GM10847 (cell line): ENCODE results near the gene SDR39U1.

Experiments used
- POLR2A ChIP-seq: IDR thresholded peaks from 2 replicates; pipeline ENCODE4 v1.6.1; 2011; ENCODE audit not compliant: insufficient read length; ENCODE audit errors: extremely low read depth

SDR39U1 gene

DNA sequence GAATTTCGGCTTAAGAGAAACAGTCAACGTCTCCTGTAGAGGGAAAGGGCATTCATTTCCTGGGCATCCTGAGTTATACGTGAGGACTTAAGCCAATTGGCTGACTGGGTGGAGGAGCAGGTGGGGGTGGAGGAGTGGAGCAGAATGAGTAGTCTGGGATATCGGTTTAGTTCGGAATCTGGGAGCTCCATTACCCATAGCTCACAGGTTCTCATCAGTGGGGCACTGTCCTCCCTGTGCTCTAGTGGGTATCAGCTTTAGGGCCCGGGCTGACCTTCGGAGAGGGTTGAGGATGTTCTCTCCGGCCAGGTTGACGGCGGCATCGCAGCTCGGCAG, 704 bp downstream of the SDR39U1 start:
- no peak for TF ChIP-seq POLR2A

DNA sequence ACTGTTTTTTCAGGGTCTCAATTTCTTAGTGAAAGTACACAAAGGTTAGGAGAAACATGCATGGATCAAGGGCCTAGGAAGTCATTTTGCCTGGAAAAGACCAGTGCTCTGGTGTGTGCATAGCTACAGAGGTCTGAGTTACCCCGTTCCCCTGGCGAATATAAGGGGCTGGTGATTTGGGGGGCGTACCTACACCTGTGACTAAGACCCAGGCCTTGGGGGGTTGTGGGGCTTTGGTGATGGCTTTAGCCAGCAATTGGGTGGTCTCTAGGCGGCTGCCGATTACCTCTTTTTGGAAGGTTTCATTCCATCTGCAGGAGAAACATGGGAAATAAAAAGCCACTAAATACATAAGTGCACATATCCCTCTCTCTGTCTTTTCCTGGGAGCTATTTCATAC, 1.1 kb downstream of the SDR39U1 start:
- no peak for TF ChIP-seq POLR2A

DNA sequence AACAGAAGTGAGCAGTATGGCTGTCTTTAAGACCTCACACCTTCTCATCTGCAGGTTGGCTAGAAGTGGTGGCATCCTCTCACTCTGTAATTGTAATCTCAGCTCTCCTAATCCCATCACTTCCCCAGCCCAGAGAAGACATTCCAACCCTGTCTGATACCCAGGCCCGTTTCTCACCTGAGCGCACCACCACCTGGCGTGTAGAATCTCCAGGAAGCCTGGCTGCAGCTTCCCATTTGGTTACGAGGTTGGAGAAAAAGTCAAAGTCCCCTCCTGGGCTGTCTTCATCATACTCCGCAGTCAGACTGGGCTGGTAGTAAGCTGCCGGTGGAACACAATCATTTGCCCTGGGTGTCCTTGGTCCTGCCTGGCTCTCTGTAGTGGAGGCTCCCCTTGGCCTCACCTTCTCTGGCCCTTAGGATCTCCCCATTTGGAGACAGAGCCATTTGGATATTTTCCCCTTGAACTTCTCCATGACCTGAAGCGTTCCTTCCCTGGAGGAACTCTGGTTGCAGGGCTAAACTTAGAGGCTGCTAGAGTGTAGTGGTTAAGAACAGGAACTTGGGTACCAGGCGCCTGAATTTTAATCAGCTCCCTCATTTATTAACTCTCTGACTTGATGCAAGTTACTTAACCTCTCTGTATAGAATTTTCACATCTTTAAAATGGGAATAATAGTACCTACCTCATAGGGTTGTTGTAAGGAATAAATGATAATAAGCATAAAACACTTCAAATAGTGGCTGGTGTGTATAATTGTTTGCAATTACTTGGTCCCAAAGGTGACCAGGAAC, 1.8 kb downstream of the SDR39U1 start:
- TF ChIP-seq POLR2A: no peak

DNA sequence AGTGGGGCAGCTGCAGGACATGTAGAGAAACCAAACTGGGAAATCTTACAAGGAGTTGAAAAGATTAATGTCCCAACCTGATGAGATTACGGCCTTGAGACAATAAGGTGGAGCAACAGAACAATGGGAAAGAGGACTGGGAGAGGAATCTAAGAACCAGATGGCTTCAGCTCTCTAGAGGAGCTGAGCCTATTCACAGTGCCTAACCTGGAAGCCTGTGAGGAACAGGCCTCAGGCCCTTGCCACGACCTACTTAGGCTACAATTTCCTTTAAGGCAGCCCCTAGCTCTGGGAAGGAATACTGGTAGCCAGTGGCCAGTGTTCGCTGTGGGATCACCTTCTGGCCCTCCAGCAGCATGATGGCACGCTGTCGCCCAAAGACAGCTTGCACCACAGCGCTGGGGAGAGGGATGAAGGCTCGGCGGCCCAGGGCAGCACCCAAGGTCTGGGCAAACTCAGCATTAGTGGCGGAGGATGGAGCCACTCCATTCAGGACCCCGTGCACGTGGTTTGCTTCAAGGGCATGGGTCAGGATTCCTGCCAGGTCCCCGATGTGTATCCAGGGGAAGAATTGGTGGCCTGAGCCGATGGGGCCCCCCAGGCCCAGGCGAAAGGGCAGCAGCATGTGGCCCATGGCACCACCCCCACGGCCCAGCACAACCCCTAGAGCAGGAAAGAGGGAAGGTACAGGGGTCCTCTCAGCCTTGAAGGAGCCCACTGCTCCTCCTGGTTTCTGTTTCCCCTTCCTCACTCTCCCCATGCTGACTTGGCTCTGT, 2.6 kb downstream of the SDR39U1 start:
- no peak for TF ChIP-seq POLR2A

DNA sequence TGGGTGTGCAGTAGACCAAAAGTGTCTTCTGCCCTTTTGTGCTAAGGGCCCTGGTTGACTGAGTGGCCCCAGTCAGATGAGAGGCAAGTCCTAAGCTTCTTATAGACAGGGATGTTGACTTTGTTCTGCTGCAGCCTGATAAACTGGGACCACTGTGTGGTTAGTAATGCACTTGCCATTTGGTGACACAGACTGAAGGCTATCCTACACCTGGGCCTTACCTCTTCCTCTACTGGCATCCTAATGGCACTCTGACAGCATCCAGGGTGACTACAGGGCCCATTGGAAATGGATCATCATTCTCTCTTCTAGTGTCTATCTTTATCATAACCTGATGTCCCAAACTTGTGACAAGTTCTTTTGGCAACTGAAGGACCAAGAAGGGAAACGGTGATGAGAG, 3.3 kb downstream of the SDR39U1 start:
- no peak for TF ChIP-seq POLR2A

DNA sequence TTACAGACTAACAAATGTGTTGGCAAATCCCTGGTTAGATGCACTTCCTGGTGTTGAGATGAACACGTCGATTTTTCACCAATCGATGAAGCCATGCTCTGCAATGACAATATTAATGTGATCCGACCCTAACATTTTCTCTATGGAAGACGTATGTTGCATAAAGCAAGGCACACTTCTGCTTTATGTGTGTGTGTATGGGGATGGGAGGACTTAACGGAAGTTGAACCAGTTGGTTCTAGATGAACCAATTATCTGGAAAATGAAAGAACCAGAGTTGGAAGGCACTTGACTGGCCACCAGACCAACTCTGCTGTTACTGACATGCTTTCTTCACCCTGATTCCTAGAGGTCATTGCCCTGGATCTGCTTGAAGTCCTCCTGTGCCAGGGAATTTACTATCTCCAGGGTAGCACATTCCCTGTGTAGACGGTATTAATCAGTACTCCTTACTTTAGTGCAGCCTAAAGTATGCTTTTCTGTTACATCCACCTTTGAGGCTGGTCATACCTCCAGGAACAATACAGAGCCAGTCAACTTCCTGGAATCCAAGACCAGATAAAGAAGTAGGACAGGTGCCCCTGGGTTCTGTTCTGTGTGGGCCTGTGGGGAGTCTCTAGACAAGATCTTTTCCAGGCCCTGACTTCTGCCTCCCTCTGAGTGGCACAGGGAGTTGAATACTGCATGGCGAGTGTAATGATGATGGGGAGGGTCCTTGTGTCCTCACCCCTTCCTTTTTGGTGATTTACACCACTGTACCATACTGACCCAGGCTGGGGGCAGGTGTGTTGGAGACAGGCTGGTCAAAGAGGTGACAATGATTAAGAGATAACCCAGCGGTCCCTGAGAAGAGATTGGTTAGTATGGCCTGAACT, 4.1 kb downstream of the SDR39U1 start:
- TF ChIP-seq POLR2A: no peak

DNA sequence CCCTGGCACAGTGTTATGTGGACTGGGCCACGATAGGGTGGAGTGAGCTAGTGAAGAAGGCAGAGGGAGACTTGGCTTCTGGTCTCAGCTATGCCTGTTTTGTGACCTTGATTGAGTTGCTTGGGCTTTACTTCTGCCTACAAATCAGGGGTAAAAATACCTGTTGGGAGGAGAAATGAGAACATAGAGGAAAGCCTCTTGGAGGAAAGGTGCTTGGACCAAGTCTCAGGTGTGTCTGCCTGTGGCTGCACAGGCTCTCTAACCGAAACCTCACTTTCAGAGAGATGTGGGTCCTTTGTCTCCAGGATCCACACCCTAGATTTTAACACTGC, 4.9 kb downstream of the SDR39U1 start:
- no peak for TF ChIP-seq POLR2A

DNA sequence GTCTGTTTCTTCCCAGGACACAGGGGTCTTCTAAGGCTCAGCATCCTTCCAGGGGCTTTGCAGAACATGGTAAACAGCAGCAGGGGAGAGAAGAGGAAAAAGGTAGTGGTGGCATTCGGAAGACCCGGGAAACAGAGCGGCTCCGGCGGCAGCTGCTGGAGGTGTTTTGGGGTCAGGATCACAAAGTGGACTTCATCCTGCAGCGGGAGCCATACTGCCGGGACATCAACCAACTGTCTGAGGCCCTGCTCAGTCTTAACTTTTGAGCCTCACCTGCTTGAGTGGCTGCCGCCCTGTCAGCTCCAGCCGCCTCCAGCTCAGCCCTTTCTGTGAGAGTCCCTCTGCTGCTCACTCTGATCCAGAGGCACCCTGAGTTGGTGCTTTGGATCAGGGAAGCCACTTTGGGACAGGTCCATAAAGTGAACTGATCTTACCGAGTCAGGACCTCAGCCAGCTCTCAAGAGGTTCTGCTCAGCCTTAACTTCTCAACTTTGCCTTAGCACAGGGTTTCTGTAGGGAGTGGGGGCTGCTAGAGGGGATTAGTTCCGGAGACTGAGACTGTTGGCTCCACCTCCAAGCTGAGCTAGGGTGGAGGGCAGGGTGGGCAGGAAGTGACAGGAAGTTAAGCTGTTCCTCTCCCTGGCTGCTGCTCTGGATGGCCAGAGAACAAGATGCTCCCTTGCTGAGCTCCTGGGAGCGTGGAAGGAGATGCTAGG, 5.4 kb downstream of the SDR39U1 start:
- no peak for TF ChIP-seq POLR2A

DNA sequence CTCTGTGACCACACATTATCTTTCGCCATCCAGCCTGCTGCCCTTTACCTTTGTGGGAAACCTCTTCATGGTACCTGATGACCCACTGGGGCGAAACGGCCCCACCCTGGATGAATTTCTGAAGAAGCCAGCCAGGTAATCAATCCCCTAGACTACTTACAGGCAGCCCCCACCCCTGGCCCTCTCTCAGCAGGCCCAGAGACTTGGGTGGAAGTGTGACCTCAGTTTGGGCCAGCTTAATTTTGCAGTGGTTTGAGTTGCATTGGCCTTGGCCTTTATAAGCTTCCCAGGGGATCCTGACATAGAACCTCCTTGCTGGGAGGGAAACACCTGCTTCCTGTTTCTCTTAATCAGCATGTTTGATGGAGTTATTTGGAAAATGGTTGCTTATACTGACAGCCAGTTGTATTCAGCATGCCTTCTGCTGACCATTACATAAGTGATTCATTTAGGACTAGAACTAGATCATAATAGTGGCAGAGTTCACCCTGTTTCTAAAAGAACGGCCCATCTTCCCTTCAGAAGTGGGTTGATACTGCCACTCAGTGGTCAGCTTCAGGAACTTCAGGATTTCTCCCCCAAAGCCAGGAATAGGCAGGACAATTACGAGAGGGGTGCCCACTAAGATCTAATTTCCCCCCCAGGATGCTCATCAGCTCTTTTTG, 6.1 kb downstream of the SDR39U1 start:
- no peak for TF ChIP-seq POLR2A

DNA sequence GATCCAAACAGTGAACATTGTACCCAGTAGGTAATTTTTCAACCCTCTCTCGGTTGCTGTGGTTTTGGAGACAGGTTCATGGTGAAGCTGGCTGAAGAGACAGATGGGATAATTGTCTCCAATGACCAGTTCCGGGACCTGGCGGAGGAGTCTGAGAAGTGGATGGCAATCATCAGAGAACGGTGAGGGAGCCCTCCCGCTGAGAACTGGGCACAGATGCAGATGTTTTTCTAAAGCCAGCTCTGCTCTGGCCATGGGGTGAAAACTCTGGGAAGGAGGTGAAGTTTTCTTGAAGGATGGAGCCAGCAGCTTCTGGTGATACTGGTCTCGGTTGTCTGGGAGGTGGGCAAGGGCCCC, 6.6 kb downstream of the SDR39U1 start:
- no peak for TF ChIP-seq POLR2A

DNA sequence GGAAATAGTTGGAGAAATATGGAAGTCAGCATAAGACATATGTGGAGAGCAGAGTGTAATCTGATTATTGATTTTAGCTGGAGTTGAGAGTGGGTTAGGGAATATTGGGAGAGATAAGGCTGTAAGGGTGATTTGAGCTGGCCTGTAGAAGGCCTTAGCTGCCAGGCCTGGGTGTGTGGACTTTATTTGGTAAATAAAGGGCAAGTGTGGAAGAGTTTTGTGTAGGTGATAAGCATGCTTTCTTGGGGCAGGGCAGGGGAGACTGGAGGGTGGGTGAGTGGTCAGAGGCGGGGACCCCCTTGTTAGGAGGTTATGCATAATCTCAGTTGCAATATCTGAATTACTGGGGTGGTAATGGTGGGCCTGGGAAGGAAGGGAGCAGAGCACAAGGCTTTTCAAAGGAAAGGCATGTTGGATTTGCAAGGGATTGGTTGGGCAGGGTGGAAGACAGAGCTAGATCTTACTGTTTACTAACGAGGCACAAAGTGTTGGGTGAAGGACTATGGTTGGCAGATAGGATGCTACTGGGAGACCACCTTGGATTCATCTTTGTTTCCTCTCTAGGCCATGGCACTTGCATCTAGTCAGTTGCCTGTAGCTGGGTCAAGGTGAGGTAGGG, 7.3 kb downstream of the SDR39U1 start:
- no peak for TF ChIP-seq POLR2A

DNA sequence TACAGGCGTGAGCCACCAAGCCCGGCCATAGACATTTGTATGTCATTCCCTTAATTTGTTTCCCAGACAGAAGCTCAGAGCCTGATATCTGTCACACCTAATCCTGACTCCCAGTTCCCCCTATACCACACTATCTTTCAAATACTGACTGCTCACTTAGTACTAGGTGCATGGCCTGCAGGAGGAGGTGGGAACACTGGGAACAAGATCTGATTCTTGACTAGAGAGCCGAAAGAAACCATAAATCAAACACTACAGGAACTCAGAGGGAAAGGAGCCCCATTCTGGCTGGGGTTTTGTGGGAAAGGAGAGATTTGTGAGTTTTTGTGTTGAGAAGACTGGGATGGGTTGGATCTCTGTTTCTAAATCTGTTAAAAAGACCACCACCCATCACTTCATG, 7.9 kb downstream of the SDR39U1 start:
- no peak for TF ChIP-seq POLR2A

DNA sequence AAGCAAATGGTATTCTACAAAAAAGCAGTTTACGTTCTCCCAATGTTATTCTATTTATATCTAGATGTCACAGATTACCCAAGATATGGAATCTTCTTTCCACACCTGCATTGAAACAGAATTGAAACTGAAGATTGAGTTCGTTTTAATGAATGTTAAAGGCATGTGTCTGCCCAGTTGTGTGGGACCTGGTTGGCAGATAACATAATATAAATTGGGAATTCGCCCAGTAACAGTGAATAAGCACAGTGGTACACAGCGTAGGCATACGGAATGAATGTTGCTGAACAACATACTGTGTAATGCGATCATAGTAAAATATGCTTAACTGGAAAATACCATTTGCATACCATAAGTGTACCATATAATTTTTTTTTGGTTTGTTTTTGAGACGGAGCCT, 8.5 kb downstream of the SDR39U1 start:
- no peak for TF ChIP-seq POLR2A
